Measurements from ENCODE around the gene IAH1.

DNA sequence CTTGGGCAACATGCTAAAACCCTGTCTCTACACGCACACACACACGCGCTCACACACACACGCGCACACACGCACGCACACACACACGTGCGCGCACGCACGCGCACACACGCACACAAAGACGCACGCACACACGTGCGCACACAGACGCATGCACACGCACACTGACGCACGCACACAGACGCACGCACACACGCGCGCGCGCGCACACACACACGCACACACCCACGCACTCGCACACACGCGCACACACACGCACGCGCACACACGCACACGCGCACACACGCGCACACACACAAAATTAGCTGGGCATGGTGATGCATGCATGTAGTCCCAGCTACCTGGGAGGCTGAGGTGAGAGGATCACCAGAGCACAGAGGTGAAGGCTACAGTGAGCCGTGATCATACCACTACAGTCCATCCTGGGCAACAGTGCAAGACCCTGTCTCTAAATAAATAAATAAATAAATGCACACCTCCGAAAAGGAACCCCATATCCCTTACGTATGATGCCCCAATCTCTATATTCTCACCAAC is 8.1 kb upstream of the IAH1 start:
- TF ChIP-seq POLR2AphosphoS5 (IDR thresholded peaks at IDR 0.05; ENCODE audit: low read length) (no peak), USF2 (IDR thresholded peaks at IDR 0.05; ENCODE audit: borderline replicate concordance, low read depth, low read length) (no peak), SRF (IDR thresholded peaks at IDR 0.05; ENCODE audit: low read depth in 2 of 2, low read length in 2 of 2) (no peak), CREB1 (IDR thresholded peaks at IDR 0.05; ENCODE audit: low read depth) (no peak), ZNF274 (IDR thresholded peaks at IDR 0.05; ENCODE audit: insufficient read depth, insufficient read length) (no peak), RCOR1 (conservative IDR thresholded peaks at IDR 0.05; ENCODE audit: low read depth, low read length) (no peak), KDM1A (IDR thresholded peaks at IDR 0.05; ENCODE audit: borderline replicate concordance) (no peak), MAX (IDR thresholded peaks at IDR 0.05; ENCODE audit: low read depth, low read length) (no peak), ZNF207 (IDR thresholded peaks at IDR 0.05; ENCODE audit: borderline replicate concordance) (no peak), EZH2 (IDR thresholded peaks at IDR 0.05; ENCODE audit: borderline replicate concordance, control insufficient read depth, low read depth, low read length) (no peak), HDAC6 (IDR thresholded peaks at IDR 0.05; ENCODE audit: unreplicated experiment) (no peak)
- TF ChIP-seq, protein P1, sequence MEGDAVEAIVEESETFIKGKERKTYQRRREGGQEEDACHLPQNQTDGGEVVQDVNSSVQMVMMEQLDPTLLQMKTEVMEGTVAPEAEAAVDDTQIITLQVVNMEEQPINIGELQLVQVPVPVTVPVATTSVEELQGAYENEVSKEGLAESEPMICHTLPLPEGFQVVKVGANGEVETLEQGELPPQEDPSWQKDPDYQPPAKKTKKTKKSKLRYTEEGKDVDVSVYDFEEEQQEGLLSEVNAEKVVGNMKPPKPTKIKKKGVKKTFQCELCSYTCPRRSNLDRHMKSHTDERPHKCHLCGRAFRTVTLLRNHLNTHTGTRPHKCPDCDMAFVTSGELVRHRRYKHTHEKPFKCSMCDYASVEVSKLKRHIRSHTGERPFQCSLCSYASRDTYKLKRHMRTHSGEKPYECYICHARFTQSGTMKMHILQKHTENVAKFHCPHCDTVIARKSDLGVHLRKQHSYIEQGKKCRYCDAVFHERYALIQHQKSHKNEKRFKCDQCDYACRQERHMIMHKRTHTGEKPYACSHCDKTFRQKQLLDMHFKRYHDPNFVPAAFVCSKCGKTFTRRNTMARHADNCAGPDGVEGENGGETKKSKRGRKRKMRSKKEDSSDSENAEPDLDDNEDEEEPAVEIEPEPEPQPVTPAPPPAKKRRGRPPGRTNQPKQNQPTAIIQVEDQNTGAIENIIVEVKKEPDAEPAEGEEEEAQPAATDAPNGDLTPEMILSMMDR (IDR thresholded peaks at IDR 0.05 in 2 of 3, conservative IDR thresholded peaks at IDR 0.05 in 1 of 3; ENCODE audit: control insufficient read depth in 2 of 3, extremely low read depth in 1 of 3, insufficient read depth in 1 of 3, low read depth in 3 of 3, low read length in 3 of 3) = no peak
- TF ChIP-seq, protein P2, sequence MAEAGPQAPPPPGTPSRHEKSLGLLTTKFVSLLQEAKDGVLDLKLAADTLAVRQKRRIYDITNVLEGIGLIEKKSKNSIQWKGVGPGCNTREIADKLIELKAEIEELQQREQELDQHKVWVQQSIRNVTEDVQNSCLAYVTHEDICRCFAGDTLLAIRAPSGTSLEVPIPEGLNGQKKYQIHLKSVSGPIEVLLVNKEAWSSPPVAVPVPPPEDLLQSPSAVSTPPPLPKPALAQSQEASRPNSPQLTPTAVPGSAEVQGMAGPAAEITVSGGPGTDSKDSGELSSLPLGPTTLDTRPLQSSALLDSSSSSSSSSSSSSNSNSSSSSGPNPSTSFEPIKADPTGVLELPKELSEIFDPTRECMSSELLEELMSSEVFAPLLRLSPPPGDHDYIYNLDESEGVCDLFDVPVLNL (IDR thresholded peaks at IDR 0.05; ENCODE audit: low read depth, low read length) = no peak

All from GM12878 (cell line).